ENCODE measurements around the gene ATP8A2. TPM values are rescaled to one million over a fixed set of nuclear protein-coding genes. Genes with fewer than 3 reads are reported as not detected.

Gene ATP8A2
- total and polyA plus RNA-seq, 2 of the 4 experiments (the other 2 are of a cell fraction) = 0.02 to 0.18 TPM

DNA sequence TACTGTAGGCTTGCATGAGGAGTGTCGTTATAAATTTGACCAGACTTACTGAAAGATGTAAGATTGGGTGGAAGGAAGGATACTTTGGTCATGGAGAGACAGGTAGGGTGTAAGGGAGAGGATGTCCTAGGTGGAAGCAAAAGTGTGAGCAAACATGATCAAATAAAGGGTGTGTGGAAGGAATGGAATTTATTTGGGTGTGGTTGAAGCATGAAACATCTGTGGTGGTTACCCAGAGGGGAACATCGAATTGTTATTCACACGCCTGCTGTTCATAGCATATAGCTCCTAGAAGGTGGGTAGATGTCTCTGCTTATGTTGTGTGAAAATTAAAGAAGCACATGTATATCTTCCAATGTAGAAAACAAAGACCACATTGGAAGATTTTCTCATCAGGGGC, 157.7 kb downstream of the ATP8A2 start:
- H3K27ac ChIP-seq (ENCODE audit: insufficient read depth, low read length) = no peak overlapping the region
- H4K20me1 ChIP-seq (ENCODE audit: insufficient read depth, low read length) = no peaks in the 10 kb centered on the region

More for the DNA sequence above, 157.7 kb downstream of the ATP8A2 start:
- Histone ChIP-seq H2BK20ac (ENCODE audit: low read depth, low read length) (no peak overlapping the region), H4K91ac (ENCODE audit: insufficient read depth, low read depth, low read length) (no peak overlapping the region), H3K36me3 (ENCODE audit: control insufficient read depth, insufficient read depth, low read length) (no peaks in the 10 kb centered on the region), H3K4ac (ENCODE audit: low read depth, low read length) (no peak overlapping the region), H3K9me3 (ENCODE audit: control insufficient read depth, insufficient read depth, low read length) (0 out of 2 replicates have a peak, but pooled peaks cover 4% of the 10 kb centered on the region), H3K79me1 (ENCODE audit: low read depth in 1 of 2, low read length in 2 of 2) (no peaks in the 10 kb centered on the region), H2BK5ac (ENCODE audit: low read depth, low read length, poor library complexity, severe bottlenecking) (no peak overlapping the region), H2AK9ac (replicated peaks; ENCODE audit: low read depth, low read length, poor library complexity) (no peak overlapping the region), H3K4me1 (ENCODE audit: control insufficient read depth, insufficient read depth, low read length) (no peaks in the 10 kb centered on the region), H2BK120ac (ENCODE audit: low read depth, low read length) (no peak overlapping the region), H3K14ac (replicated peaks; ENCODE audit: low read depth, low read length) (no peak overlapping the region), H3K18ac (ENCODE audit: low read depth, low read length) (no peak overlapping the region), H3K9me1 (ENCODE audit: insufficient read depth, low read length) (no peaks in the 10 kb centered on the region), H3K27me3 (ENCODE audit: control insufficient read depth, insufficient read depth, low read length) (no peaks in the 10 kb centered on the region), H4K5ac (ENCODE audit: low read depth, low read length) (no peak overlapping the region), H4K8ac (ENCODE audit: low read depth in 2 of 2, low read length in 2 of 2) (no peak overlapping the region), H3K56ac (ENCODE audit: extremely low read depth, insufficient read depth, low read length) (no peak overlapping the region), H3K4me2 (ENCODE audit: low read depth, low read length) (no peak overlapping the region), H3K23ac (ENCODE audit: low read depth, low read length) (no peak overlapping the region), H3K9ac (ENCODE audit: low read depth, low read length) (no peak overlapping the region), H2AFZ (replicated peaks; ENCODE audit: low read length, poor library complexity) (no peak overlapping the region), H2BK15ac (ENCODE audit: low read depth, low read length) (no peak overlapping the region), H3K4me3 (ENCODE audit: insufficient read depth, low read depth, low read length) (no peak overlapping the region), H2AK5ac (ENCODE audit: low read depth, low read length) (no peak overlapping the region)
- no TSS peak for BruUV-seq (replicated peaks)
- POLR2A ChIA-PET (ENCODE audit: unreplicated experiment) = no interaction called here
- ATAC-seq (ENCODE audit: low read depth) (no peak), DNase-seq (no peak)
- TF ChIP-seq, protein P1, sequence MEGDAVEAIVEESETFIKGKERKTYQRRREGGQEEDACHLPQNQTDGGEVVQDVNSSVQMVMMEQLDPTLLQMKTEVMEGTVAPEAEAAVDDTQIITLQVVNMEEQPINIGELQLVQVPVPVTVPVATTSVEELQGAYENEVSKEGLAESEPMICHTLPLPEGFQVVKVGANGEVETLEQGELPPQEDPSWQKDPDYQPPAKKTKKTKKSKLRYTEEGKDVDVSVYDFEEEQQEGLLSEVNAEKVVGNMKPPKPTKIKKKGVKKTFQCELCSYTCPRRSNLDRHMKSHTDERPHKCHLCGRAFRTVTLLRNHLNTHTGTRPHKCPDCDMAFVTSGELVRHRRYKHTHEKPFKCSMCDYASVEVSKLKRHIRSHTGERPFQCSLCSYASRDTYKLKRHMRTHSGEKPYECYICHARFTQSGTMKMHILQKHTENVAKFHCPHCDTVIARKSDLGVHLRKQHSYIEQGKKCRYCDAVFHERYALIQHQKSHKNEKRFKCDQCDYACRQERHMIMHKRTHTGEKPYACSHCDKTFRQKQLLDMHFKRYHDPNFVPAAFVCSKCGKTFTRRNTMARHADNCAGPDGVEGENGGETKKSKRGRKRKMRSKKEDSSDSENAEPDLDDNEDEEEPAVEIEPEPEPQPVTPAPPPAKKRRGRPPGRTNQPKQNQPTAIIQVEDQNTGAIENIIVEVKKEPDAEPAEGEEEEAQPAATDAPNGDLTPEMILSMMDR (conservative IDR thresholded peaks at IDR 0.05; ENCODE audit: low read depth, low read length) = no peak
- TF ChIP-seq CHD1 (IDR thresholded peaks at IDR 0.05; ENCODE audit: low read depth, low read length) = no peak
- TF ChIP-seq MXI1 (IDR thresholded peaks at IDR 0.05; ENCODE audit: borderline replicate concordance, low read depth, low read length) = no peak
- TF ChIP-seq, protein P2, sequence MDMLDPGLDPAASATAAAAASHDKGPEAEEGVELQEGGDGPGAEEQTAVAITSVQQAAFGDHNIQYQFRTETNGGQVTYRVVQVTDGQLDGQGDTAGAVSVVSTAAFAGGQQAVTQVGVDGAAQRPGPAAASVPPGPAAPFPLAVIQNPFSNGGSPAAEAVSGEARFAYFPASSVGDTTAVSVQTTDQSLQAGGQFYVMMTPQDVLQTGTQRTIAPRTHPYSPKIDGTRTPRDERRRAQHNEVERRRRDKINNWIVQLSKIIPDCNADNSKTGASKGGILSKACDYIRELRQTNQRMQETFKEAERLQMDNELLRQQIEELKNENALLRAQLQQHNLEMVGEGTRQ (IDR thresholded peaks at IDR 0.05; ENCODE audit: low read depth, low read length) = no peak
- TF ChIP-seq CEBPB (IDR thresholded peaks at IDR 0.05; ENCODE audit: low read depth, low read length) = no peak
- TF ChIP-seq SMC3 (IDR thresholded peaks at IDR 0.05; ENCODE audit: low read depth, low read length) = no peak
- no peak for TF ChIP-seq NFE2L2 (IDR thresholded peaks at IDR 0.05; ENCODE audit: low read depth, low read length)
- TF ChIP-seq ELK1 (IDR thresholded peaks at IDR 0.05; ENCODE audit: borderline replicate concordance, low read depth, low read length) = no peak
- no peak for TF ChIP-seq RCOR1 (IDR thresholded peaks at IDR 0.05; ENCODE audit: insufficient replicate concordance, low read length)
- WGBS, 2 experiments (ENCODE audit: extremely low coverage in 2 of 2, insufficient read length in 1 of 2) = 0% methylated on average over 1 of the region's 3 CpGs; no CpG with 5 or more reads in 1 of the 2 experiments
- in situ Hi-C loops (cut with MboI; ENCODE audit: low sequenced_read_pairs) (no loop called here), intact Hi-C loops (cut with micrococcal nuclease) (no loop called here), dilution Hi-C loops (cut with HindIII; ENCODE audit: low sequenced_read_pairs, unreplicated experiment) (no loop called here)
- CTCF ChIA-PET = no interaction called here
